ENCODE results near the gene ZEB2. TPM values are rescaled to one million over a fixed set of nuclear protein-coding genes. Genes with fewer than 3 reads are reported as not detected.

Gene ZEB2
- total RNA-seq, 1 donor from 2014 or later: 6.3 TPM

GRCh38 chr2:144479138-144479537, 40.8 kb downstream of the ZEB2 start:
- peak; percentile 50 for DNase-seq (ENCODE audit: low read depth)
- no peak overlapping the region for H3K4me3 ChIP-seq (ENCODE audit: low read depth, low read length)
- no peak for TF ChIP-seq CTCF (conservative IDR thresholded peaks at IDR 0.05; ENCODE audit: low read depth, low read length)

- TF ChIP-seq CTCF (conservative IDR thresholded peaks at IDR 0.05; ENCODE audit: low read depth, low read length): no peak
- peak; percentile 83 for DNase-seq (ENCODE audit: low read depth)
Measured at GRCh38 chr2:144477957-144478311, 42.0 kb downstream of the ZEB2 start.

GRCh38 chr2:144477281-144477956, 42.5 kb downstream of the ZEB2 start:
- H3K4me3 ChIP-seq (ENCODE audit: low read depth, low read length): no peak overlapping the region
- no peak for TF ChIP-seq CTCF (conservative IDR thresholded peaks at IDR 0.05; ENCODE audit: low read depth, low read length)
- no peak for DNase-seq (ENCODE audit: low read depth)

More at GRCh38 chr2:144477957-144478311, 42.0 kb downstream of the ZEB2 start:
- H3K4me3 ChIP-seq (ENCODE audit: low read depth, low read length): no peak overlapping the region

GRCh38 chr2:144476682-144477081, 43.2 kb downstream of the ZEB2 start:
- H3K4me3 ChIP-seq (ENCODE audit: low read depth, low read length): no peak overlapping the region
- DNase-seq (ENCODE audit: low read depth): no peak
- TF ChIP-seq CTCF (conservative IDR thresholded peaks at IDR 0.05; ENCODE audit: low read depth, low read length): no peak

- no peak for TF ChIP-seq CTCF (conservative IDR thresholded peaks at IDR 0.05; ENCODE audit: low read depth, low read length)
- DNase-seq (ENCODE audit: low read depth): no peak
- no peak overlapping the region for H3K4me3 ChIP-seq (ENCODE audit: low read depth, low read length)
Measured at GRCh38 chr2:144475569-144476275, 44.2 kb downstream of the ZEB2 start.

- no peak overlapping the region for H3K4me3 ChIP-seq (ENCODE audit: low read depth, low read length)
- TF ChIP-seq CTCF (conservative IDR thresholded peaks at IDR 0.05; ENCODE audit: low read depth, low read length): no peak
- no peak for DNase-seq (ENCODE audit: low read depth)
Measured at GRCh38 chr2:144475044-144475443, 44.9 kb downstream of the ZEB2 start.

GRCh38 chr2:144474017-144474416, 45.9 kb downstream of the ZEB2 start:
- no peak overlapping the region for H3K4me3 ChIP-seq (ENCODE audit: low read depth, low read length)
- TF ChIP-seq CTCF (conservative IDR thresholded peaks at IDR 0.05; ENCODE audit: low read depth, low read length): no peak
- DNase-seq (ENCODE audit: low read depth): no peak
